Endothelial cell of umbilical vein (primary cell): Measurements from ENCODE around the gene RPL15. TPM values are rescaled to one million over a fixed set of nuclear protein-coding genes. Genes with fewer than 3 reads are reported as not detected.

Experiments
- BruUV-seq: library from RNA; stranded (reverse); fragments of 400-500 nt; replicated peaks from 2 replicates; lab custom pipeline; 2021; lab: Mats Ljungman, UMichigan
- CTCF ChIA-PET: fragments of 300-600, 350-600 bp; sonication (Branson Sonifier 250); formaldehyde crosslinking; loops from one replicate; lab custom pipeline; 2021; ENCODE audit warnings: antibody characterized with exemption, inconsistent platforms; lab: Charles Lee
- POLR2A ChIA-PET: fragments of 300-600, 350-600 bp; sonication (Branson Sonifier 250); formaldehyde crosslinking; loops from one replicate; lab custom pipeline; 2021; ENCODE audit warnings: antibody characterized with exemption, inconsistent platforms; lab: Charles Lee
- DNase-seq: peaks from one replicate; pipeline ENCODE4 v3.0.0-alpha.2; 2011; ENCODE audit warnings: low read depth, low spot score
- FAIRE-seq: peaks from 2 replicates; lab custom pipeline; 2011; peaks lifted over from hg19 to GRCh38; lab: Jason Lieb, UNC
- H2AFZ ChIP-seq: 2 replicates; pipeline ENCODE4 v1.6.0; 2012; ENCODE audit warnings: low read depth, low read length, control low read depth, inconsistent platforms
- H3K27ac ChIP-seq: 2 replicates; pipeline ENCODE4 v1.5.1; 2011; ENCODE audit warnings: low read depth, mild to moderate bottlenecking, control low read depth, low read length, moderate library complexity; ENCODE audit not compliant: insufficient read depth
- H3K27me3 ChIP-seq, 2 experiments: 2 replicates each; pipeline versions ENCODE4 v1.6.0 to v1.6.1; 2011; ENCODE audit warnings: low read length in 2 of 2, mixed read lengths in 1 of 2; ENCODE audit not compliant: control insufficient read depth in 2 of 2, insufficient read depth in 2 of 2
- H3K36me3 ChIP-seq, 2 experiments: 2 replicates in 1 of 2; 3 replicates in 1 of 2; pipeline ENCODE4 v1.5.1; 2011; ENCODE audit warnings: low read length in 2 of 2, mild to moderate bottlenecking in 1 of 2, moderate library complexity in 1 of 2; ENCODE audit not compliant: control insufficient read depth in 2 of 2, insufficient read depth in 2 of 2; ENCODE audit errors: extremely low read depth in 1 of 2
- H3K4me1 ChIP-seq: 3 replicates; pipeline ENCODE4 v1.5.1; 2011; ENCODE audit warnings: mild to moderate bottlenecking, low read length; ENCODE audit not compliant: control insufficient read depth, insufficient read depth; ENCODE audit errors: extremely low read depth
- H3K4me2 ChIP-seq: 2 replicates; pipeline ENCODE4 v1.6.1; 2011; ENCODE audit warnings: low read length, control low read depth, mixed read lengths; ENCODE audit not compliant: insufficient read depth
- H3K4me3 ChIP-seq, 3 experiments: fragments of 200-600 bp in 1 of 3; sonication (generic), shearing (Covaris generic) in 1 of 3; replicated peaks in 1 of 3; 2 replicates each; pipeline ENCODE4 v1.5.1; 2011 to 2016; ENCODE audit warnings: control low read depth in 3 of 3, low read length in 3 of 3, mild to moderate bottlenecking in 2 of 3, inconsistent platforms in 1 of 3, low read depth in 1 of 3, moderate library complexity in 1 of 3; ENCODE audit not compliant: insufficient read depth in 1 of 3
- H3K79me2 ChIP-seq: 2 replicates; pipeline ENCODE4 v1.6.0; 2012; ENCODE audit warnings: low read length, inconsistent platforms; ENCODE audit not compliant: control insufficient read depth, insufficient read depth
- H3K9ac ChIP-seq: replicated peaks from 2 replicates; pipeline ENCODE3; 2011; ENCODE audit warnings: low read length, control low read depth; ENCODE audit not compliant: insufficient read depth; ENCODE audit errors: extremely low read depth
- H3K9me1 ChIP-seq: replicated peaks from 3 replicates; pipeline ENCODE4 v1.6.0; 2011; ENCODE audit warnings: mild to moderate bottlenecking, low read length; ENCODE audit not compliant: control insufficient read depth, insufficient read depth; ENCODE audit errors: extremely low read depth
- H3K9me3 ChIP-seq: replicated peaks from 2 replicates; pipeline ENCODE4 v1.5.1; 2012; ENCODE audit warnings: low read length, inconsistent platforms; ENCODE audit not compliant: control insufficient read depth, insufficient read depth
- H4K20me1 ChIP-seq: replicated peaks from 2 replicates; pipeline ENCODE3; 2011; ENCODE audit warnings: mild to moderate bottlenecking, low read length; ENCODE audit not compliant: control insufficient read depth, insufficient read depth; ENCODE audit errors: extremely low read depth
- CTCF ChIP-seq, 2 donors: IDR thresholded peaks; 1 replicate in 1 of 2; 2 replicates in 1 of 2; pipeline ENCODE4 v1.5.1; 2011; ENCODE audit warnings: low read length in 2 of 2, mild to moderate bottlenecking in 2 of 2, moderate library complexity in 2 of 2, control low read depth in 1 of 2, inconsistent platforms in 1 of 2, low read depth in 1 of 2; ENCODE audit not compliant: insufficient read depth in 1 of 2; ENCODE audit errors: extremely low read depth in 1 of 2
- EZH2 ChIP-seq: IDR thresholded peaks from 2 replicates; pipeline ENCODE4 v1.6.1; 2012; ENCODE audit warnings: borderline replicate concordance, low read depth, mild to moderate bottlenecking, moderate library complexity, low read length, inconsistent platforms; ENCODE audit not compliant: severe bottlenecking
- FOS ChIP-seq: IDR thresholded peaks from 2 replicates; pipeline ENCODE4 v1.6.1; 2011; ENCODE audit warnings: mild to moderate bottlenecking, low read length, moderate library complexity, borderline replicate concordance; ENCODE audit not compliant: insufficient read depth
- GATA2 ChIP-seq: IDR thresholded peaks from 2 replicates; pipeline ENCODE4 v1.7.0; 2011; ENCODE audit warnings: low read depth, mild to moderate bottlenecking, moderate library complexity, mixed read lengths, low read length; ENCODE audit not compliant: insufficient read length, insufficient read depth
- JUN ChIP-seq: IDR thresholded peaks from 2 replicates; pipeline ENCODE4 v1.6.1; 2011; ENCODE audit warnings: borderline replicate concordance, low read depth; ENCODE audit not compliant: insufficient read length, insufficient read depth
- MAX ChIP-seq: IDR thresholded peaks from 2 replicates; pipeline ENCODE4 v1.6.1; 2011; ENCODE audit not compliant: insufficient read depth, insufficient read length
- MYC ChIP-seq: IDR thresholded peaks from one replicate; pipeline ENCODE4 v1.6.1; 2011; ENCODE audit warnings: mild to moderate bottlenecking, low read depth, low read length
- POLR2A ChIP-seq: IDR thresholded peaks from 2 replicates; pipeline ENCODE4 v1.6.1; 2012; ENCODE audit warnings: low read depth, mild to moderate bottlenecking, control low read depth, low read length
- POLR2AphosphoS5 ChIP-seq: IDR thresholded peaks from 2 replicates; pipeline ENCODE4 v1.6.1; 2012; ENCODE audit warnings: low read depth, mild to moderate bottlenecking, control low read depth, low read length, moderate library complexity; ENCODE audit not compliant: insufficient read depth
- dilution Hi-C: fragments of 300-500 bp; cut with MboI; formaldehyde crosslinking; loops from one replicate; pipeline ENCODE4 v1.15.0; 2019; ENCODE audit warnings: low sequenced_read_pairs; ENCODE audit not compliant: extremely low pct_ligation_motif_present
- intact Hi-C: fragments of 100-400 bp; cut with micrococcal nuclease; formaldehyde crosslinking; loops from one replicate; pipeline ENCODE4 v1.10.0; 2022
- polyA plus RNA-seq, 4 experiments: library from polyadenylated mRNA; depleted of rRNA in 3 of 4; stranded (reverse) in 3 of 4; unstranded in 1 of 4; fragments of >200 nt; gene quantifications; 2 replicates each; pipeline versions ENCODE4 v1.2.1 to v1.2.3, GENCODE V29; 2011 to 2012; ENCODE audit warnings: missing spikeins in 1 of 4
- total RNA-seq: library from RNA; stranded (reverse); gene quantifications from 2 replicates; pipeline ENCODE4 v1.2.3, GENCODE V29; 2021

RPL15 gene
- total and polyA plus RNA-seq, 2 donors (not counting 3 experiments of a cell fraction or from before 2014, with no cell fraction given): 1,901 to 5,777 TPM

GRCh38 chr3:23964537-23965235 is 47.8 kb downstream of the RPL15 start:
- Histone ChIP-seq H3K4me2 (no peak overlapping the region), H3K4me3 (no peak overlapping the region), H2AFZ (no peak overlapping the region), H3K9me1 (no peaks in the 10 kb centered on the region), H3K27ac (no peak overlapping the region), H3K9ac (no peak overlapping the region), H3K27me3 (no peaks in the 10 kb centered on the region), H3K9me3 (no peaks in the 10 kb centered on the region), H3K4me1 (peaks cover 10% of the 10 kb centered on the region), H3K36me3 (peaks cover 3 to 5% of the 10 kb centered on the region in 2 experiments), H3K79me2 (no peaks in the 10 kb centered on the region), H4K20me1 (no peaks in the 10 kb centered on the region)
- TF ChIP-seq EZH2 (no peak), JUN (no peak), POLR2A (no peak), FOS (no peak), CTCF (IDR thresholded peaks at IDR 0.05; ENCODE audit: extremely low read depth in 1 of 2, insufficient read depth in 1 of 2, low read depth in 1 of 2, low read length in 2 of 2) (no peak), GATA2 (no peak), MAX (no peak), POLR2AphosphoS5 (no peak), MYC (no peak)
- dilution Hi-C loops (no loop called here), intact Hi-C loops (no loop called here)
- FAIRE-seq (no peak), DNase-seq (no peak)
- ChIA-PET POLR2A (interaction anchor here (0.6 to 1.0 kb wide), 4 partner anchors 26 to 57 kb away, joined by 3 to 10 read pairs (median 4); partner anchors contain the start of genes NKIRAS1 and RPL15), CTCF (interaction anchor here (0.7 to 1.0 kb wide), 4 partner anchors 25 to 1004 kb away, joined by 3 to 4 read pairs (median 3); no protein-coding TSS in a partner anchor)
- BruUV-seq: no TSS peak
